Progenitor cell of endocrine pancreas (in vitro differentiated cells): ENCODE results near the gene RCAN2. TPM values are rescaled to one million over a fixed set of nuclear protein-coding genes. Genes with fewer than 3 reads are reported as not detected.

ENCODE experiments used
- DNase-seq: peaks from one replicate; pipeline ENCODE4 v3.0.0; 2021; ENCODE audit warnings: low spot score; ENCODE audit not compliant: unreplicated experiment
- H3K27ac Mint-ChIP-seq: 2 replicates; pipeline ENCODE4 v1.8.0; 2021; ENCODE audit warnings: mild to moderate bottlenecking, moderate library complexity, mixed read lengths
- H3K27me3 Mint-ChIP-seq: 2 replicates; pipeline ENCODE4 v1.8.0; 2021; ENCODE audit warnings: mixed read lengths
- H3K36me3 Mint-ChIP-seq: 2 replicates; pipeline ENCODE4 v1.8.0; 2022; ENCODE audit warnings: mixed read lengths; ENCODE audit not compliant: insufficient read depth
- H3K4me1 Mint-ChIP-seq: 2 replicates; pipeline ENCODE4 v1.8.0; 2021; ENCODE audit warnings: low read depth, mixed read lengths
- H3K4me3 Mint-ChIP-seq: 2 replicates; pipeline ENCODE4 v1.8.0; 2021; ENCODE audit warnings: low read depth, mild to moderate bottlenecking, moderate library complexity, mixed read lengths
- H3K9me3 Mint-ChIP-seq: 2 replicates; pipeline ENCODE4 v1.8.0; 2021; ENCODE audit warnings: low read depth, mixed read lengths
- CTCF ChIP-seq: fragments of 200-600 bp; sonication (generic); IDR thresholded peaks from one replicate; pipeline ENCODE4 v1.5.0; 2021; ENCODE audit warnings: antibody characterized with exemption, mild to moderate bottlenecking; ENCODE audit not compliant: unreplicated experiment
- total RNA-seq: library from RNA; stranded (reverse); gene quantifications from 2 replicates; pipeline ENCODE4 v1.2.1, GENCODE V29; 2021

The RCAN2 gene
- total RNA-seq, 1 donor from 2014 or later = 23.3 TPM

GRCh38 chr6:46270336-46270735, 220.9 kb downstream of the RCAN2 start:
- H3K27ac Mint-ChIP-seq = no peak overlapping the region
- no peaks in the 10 kb centered on the region for H3K9me3 Mint-ChIP-seq
- no peak overlapping the region for H3K4me3 Mint-ChIP-seq
- H3K4me1 Mint-ChIP-seq = peaks cover 19% of the 10 kb centered on the region
- H3K36me3 Mint-ChIP-seq = no peaks in the 10 kb centered on the region
- no peaks in the 10 kb centered on the region for H3K27me3 Mint-ChIP-seq
- no peak for TF ChIP-seq CTCF
- no peak for DNase-seq

GRCh38 chr6:46269447-46270229, 221.6 kb downstream of the RCAN2 start:
- Mint-ChIP-seq H3K9me3 (no peaks in the 10 kb centered on the region), H3K4me1 (peaks cover 18% of the 10 kb centered on the region), H3K36me3 (no peaks in the 10 kb centered on the region), H3K27ac (no peak overlapping the region), H3K4me3 (no peak overlapping the region), H3K27me3 (no peaks in the 10 kb centered on the region)
- no peak for DNase-seq
- no peak for TF ChIP-seq CTCF

GRCh38 chr6:46267515-46267914, 223.7 kb downstream of the RCAN2 start:
- no peaks in the 10 kb centered on the region for H3K36me3 Mint-ChIP-seq
- H3K27ac Mint-ChIP-seq = no peak overlapping the region
- TF ChIP-seq CTCF = no peak
- H3K4me1 Mint-ChIP-seq = no peaks in the 10 kb centered on the region
- no peaks in the 10 kb centered on the region for H3K9me3 Mint-ChIP-seq
- no peaks in the 10 kb centered on the region for H3K27me3 Mint-ChIP-seq
- no peak overlapping the region for H3K4me3 Mint-ChIP-seq
- no peak for DNase-seq

- no peak for DNase-seq
- Mint-ChIP-seq H3K27ac (no peak overlapping the region), H3K4me3 (no peak overlapping the region), H3K4me1 (no peaks in the 10 kb centered on the region), H3K27me3 (no peaks in the 10 kb centered on the region), H3K9me3 (no peaks in the 10 kb centered on the region), H3K36me3 (no peaks in the 10 kb centered on the region)
- no peak for TF ChIP-seq CTCF
Measured at GRCh38 chr6:46265373-46265772, 225.9 kb downstream of the RCAN2 start.

GRCh38 chr6:46263707-46264086, 227.6 kb downstream of the RCAN2 start:
- H3K27ac Mint-ChIP-seq = no peak overlapping the region
- H3K36me3 Mint-ChIP-seq = no peaks in the 10 kb centered on the region
- H3K4me1 Mint-ChIP-seq = no peaks in the 10 kb centered on the region
- no peak for DNase-seq
- H3K4me3 Mint-ChIP-seq = no peak overlapping the region
- TF ChIP-seq CTCF = no peak
- H3K27me3 Mint-ChIP-seq = no peaks in the 10 kb centered on the region
- no peaks in the 10 kb centered on the region for H3K9me3 Mint-ChIP-seq
